Motor neuron (in vitro differentiated cells): ENCODE results near the gene RHOU. TPM values are rescaled to one million over a fixed set of nuclear protein-coding genes. Genes with fewer than 3 reads are reported as not detected.

ENCODE experiments used
- ATAC-seq, 8 experiments: fragments of 200-7000 bp; cut with Tn5 transposase; replicated peaks in 6 of 8; 2 replicates each; pipeline ENCODE4 v1.8.0; 2021; ENCODE audit warnings: mild to moderate bottlenecking in 8 of 8, moderate library complexity in 8 of 8
- H3K27ac ChIP-seq, 2 donors: fragments of 250-450 bp; sonication (Bioruptor Pico); 2 replicates each; pipeline ENCODE4 v1.9.0; 2021; ENCODE audit warnings: antibody characterized with exemption in 2 of 2, mild to moderate bottlenecking in 2 of 2, moderate library complexity in 1 of 2
- H3K4me1 ChIP-seq, 2 donors: fragments of 250-450 bp; sonication (Bioruptor Pico); replicated peaks in 1 of 2; 2 replicates each; pipeline ENCODE4 v1.6.1; 2021; ENCODE audit warnings: antibody characterized with exemption in 2 of 2, mild to moderate bottlenecking in 2 of 2, moderate library complexity in 1 of 2
- H3K4me3 ChIP-seq, 5 donors: fragments of 250-450 bp; sonication (Bioruptor Pico); 2 replicates each; pipeline ENCODE4 v1.9.0; 2021; ENCODE audit warnings: antibody characterized with exemption in 5 of 5, mild to moderate bottlenecking in 5 of 5, moderate library complexity in 4 of 5
- WGBS, 10 experiments: fragments of 450-650 bp; shearing (Covaris generic); methylation state at CpG; one replicate each; pipeline ENCODE4 v1.0.0; 2022; 5-methylcytosine and 5-hydroxymethylcytosine counted together
- in situ Hi-C, 9 experiments: fragments of 400-800 bp; cut with MboI; loops; one replicate each; pipeline ENCODE4 v1.15.0; 2021; ENCODE audit warnings: low sequenced_read_pairs in 9 of 9, low pct_unique_long_range_greater_than_20kb in 2 of 9; ENCODE audit not compliant: unreplicated experiment in 9 of 9
- total RNA-seq, 8 experiments: library from RNA; unstranded; fragments of 300-600 nt; gene quantifications; 2 replicates each; pipeline versions ENCODE4 v1.2.3 to v1.2.4, GENCODE V29; 2022

The RHOU gene
- total RNA-seq, 8 experiments from 2014 or later: 3.3 to 51.6 (median 21.2) TPM

DNA sequence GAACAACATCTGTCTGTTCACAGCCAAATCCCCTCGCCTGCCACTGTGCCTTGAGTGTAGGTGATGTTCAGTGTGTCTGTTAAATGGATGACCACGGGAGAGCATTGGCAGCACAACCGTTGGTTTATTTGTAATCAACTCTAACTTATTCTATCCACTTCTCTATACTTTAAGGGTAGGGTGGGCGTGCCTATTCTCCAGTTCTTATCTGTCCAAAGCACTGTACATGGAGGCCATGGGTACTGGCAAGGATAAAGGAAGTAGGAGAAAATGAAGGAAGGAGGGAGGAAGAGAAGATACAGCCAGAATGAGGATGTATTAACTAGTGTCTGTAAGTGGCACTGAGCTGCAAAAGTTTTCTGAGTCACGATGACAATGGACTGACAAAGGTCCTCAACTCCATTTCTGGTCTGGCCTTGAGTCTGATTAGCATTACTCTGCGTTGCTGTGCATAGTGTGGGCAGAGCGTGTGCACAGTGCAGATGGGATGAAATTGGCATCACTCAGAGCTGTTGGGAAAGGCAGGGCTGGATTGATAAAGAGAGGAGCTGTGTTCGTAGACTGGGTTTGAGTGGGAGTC lies 7.1 kb downstream of the RHOU start:
- 67 to 100% (median 90%) methylated on average over 2 to 8 of the region's 8 CpGs; no CpG with 5 or more reads in 1 of the 10 experiments for WGBS, 10 experiments
- Histone ChIP-seq H3K4me3 (no peak overlapping the region), H3K4me1 (peaks cover 11 to 12% of the 10 kb centered on the region in 2 donors), H3K27ac (no peak overlapping the region)
- in situ Hi-C loops: loop anchor here in 2 of 9 experiments (25.0 kb wide), 1 partner anchor 495 kb away; no protein-coding TSS in a partner anchor
- no peak for ATAC-seq

- Histone ChIP-seq H3K27ac (no peak overlapping the region), H3K4me1 (peaks cover 3 to 4% of the 10 kb centered on the region in 2 donors), H3K4me3 (no peak overlapping the region)
- in situ Hi-C loops: loop anchor here in 2 of 9 experiments (25.0 kb wide), 1 partner anchor 494 kb away; no protein-coding TSS in a partner anchor
- no peak for ATAC-seq
- WGBS, 10 experiments: 75 to 100% (median 96%) methylated on average over 2 to 13 of the region's 13 CpGs; no CpG with 5 or more reads in 2 of the 10 experiments
These were observed 8.1 kb downstream of the RHOU start for GRCh38 chr1:228743405-228743804.

DNA sequence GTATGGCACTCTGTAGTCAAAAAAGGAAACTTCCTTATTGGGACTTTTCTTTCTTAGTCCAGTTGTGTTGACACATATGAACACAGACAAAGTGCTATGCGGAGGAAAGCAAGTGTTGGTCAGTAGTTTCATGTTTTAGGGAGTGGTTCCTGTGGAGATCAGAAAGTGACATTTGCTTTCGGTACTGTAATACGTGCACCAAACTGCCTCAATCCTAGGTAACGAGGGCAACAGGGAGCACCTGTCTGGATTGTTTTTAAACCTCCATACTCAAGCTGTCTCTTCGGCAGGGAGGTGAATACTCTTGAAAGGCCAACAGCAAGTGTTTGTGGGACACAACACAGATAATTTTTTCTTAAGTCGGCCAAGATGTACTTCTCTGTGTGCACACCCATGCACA lies 9.1 kb downstream of the RHOU start:
- Histone ChIP-seq H3K27ac (no peak overlapping the region), H3K4me3 (no peak overlapping the region), H3K4me1 (peaks cover 3 to 4% of the 10 kb centered on the region in 2 donors)
- WGBS, 10 experiments: 65 to 100% (median 90%) methylated on average over 1 to 6 of the region's 6 CpGs; no CpG with 5 or more reads in 1 of the 10 experiments
- ATAC-seq: no peak
- in situ Hi-C loops: loop anchor here in 2 of 9 experiments (25.0 kb wide), 1 partner anchor 493 kb away; no protein-coding TSS in a partner anchor

DNA sequence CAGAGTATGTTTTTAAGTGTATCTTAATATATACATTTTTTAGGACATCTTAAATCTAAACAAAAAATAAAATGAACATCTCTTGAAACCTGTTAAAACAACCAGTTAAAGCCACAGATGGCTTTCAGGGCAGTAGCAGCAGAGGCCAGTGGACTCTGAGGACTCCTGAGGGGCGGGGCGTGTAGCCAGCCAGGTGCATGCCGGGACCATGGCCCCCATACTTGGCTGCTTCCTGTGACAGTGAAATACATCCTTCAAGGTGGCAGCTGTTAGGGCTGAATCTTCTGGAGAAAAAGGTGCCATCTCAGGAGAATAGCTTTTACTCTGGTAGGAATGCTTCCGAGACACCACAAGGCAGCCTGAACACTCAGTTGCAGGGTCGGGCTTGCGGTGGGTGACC lies 9.6 kb downstream of the RHOU start:
- ATAC-seq: no peak
- in situ Hi-C loops: loop anchor here in 2 of 9 experiments (25.0 kb wide), 1 partner anchor 492 kb away; no protein-coding TSS in a partner anchor
- Histone ChIP-seq H3K4me1 (peaks cover 0 to 4% of the 10 kb centered on the region in 2 donors), H3K4me3 (no peak overlapping the region), H3K27ac (no peak overlapping the region)
- 89 to 100% (median 97%) methylated on average over 2 to 6 of the region's 6 CpGs; no CpG with 5 or more reads in 2 of the 10 experiments for WGBS, 10 experiments

GRCh38 chr1:228745497-228745896 lies 10.2 kb downstream of the RHOU start:
- ATAC-seq: no peak

GRCh38 chr1:228747301-228747935 lies 12.1 kb downstream of the RHOU start:
- ATAC-seq: no peak
- H3K27ac ChIP-seq: no peak overlapping the region
- H3K4me1 ChIP-seq: no peaks in the 10 kb centered on the region
- H3K4me3 ChIP-seq: no peak overlapping the region
- WGBS, 10 experiments: 0 to 100% (median 96%) methylated on average over 1 to 3 of the region's 3 CpGs; no CpG with 5 or more reads in 4 of the 10 experiments
- in situ Hi-C loops: loop anchor here in 2 of 9 experiments (25.0 kb wide), 1 partner anchor 490 kb away; no protein-coding TSS in a partner anchor

More at GRCh38 chr1:228745497-228745896, 10.2 kb downstream of the RHOU start:
- Histone ChIP-seq H3K27ac (no peak overlapping the region), H3K4me3 (no peak overlapping the region), H3K4me1 (peaks cover 0 to 2% of the 10 kb centered on the region in 2 donors)
- in situ Hi-C loops: loop anchor here in 2 of 9 experiments (25.0 kb wide), 1 partner anchor 492 kb away; no protein-coding TSS in a partner anchor
- WGBS, 10 experiments: 79 to 100% (median 94%) methylated on average over 1 to 4 of the region's 4 CpGs; no CpG with 5 or more reads in 1 of the 10 experiments

GRCh38 chr1:228748029-228748428 lies 12.8 kb downstream of the RHOU start:
- in situ Hi-C loops: loop anchor here in 2 of 9 experiments (25.0 kb wide), 1 partner anchor 489 kb away; no protein-coding TSS in a partner anchor
- WGBS, 10 experiments: 96 to 100% (median 100%) methylated on average over 1 to 2 of the region's 2 CpGs; no CpG with 5 or more reads in 5 of the 10 experiments
- H3K27ac ChIP-seq: no peak overlapping the region
- no peak overlapping the region for H3K4me3 ChIP-seq
- H3K4me1 ChIP-seq: no peaks in the 10 kb centered on the region
- ATAC-seq: no peak

DNA sequence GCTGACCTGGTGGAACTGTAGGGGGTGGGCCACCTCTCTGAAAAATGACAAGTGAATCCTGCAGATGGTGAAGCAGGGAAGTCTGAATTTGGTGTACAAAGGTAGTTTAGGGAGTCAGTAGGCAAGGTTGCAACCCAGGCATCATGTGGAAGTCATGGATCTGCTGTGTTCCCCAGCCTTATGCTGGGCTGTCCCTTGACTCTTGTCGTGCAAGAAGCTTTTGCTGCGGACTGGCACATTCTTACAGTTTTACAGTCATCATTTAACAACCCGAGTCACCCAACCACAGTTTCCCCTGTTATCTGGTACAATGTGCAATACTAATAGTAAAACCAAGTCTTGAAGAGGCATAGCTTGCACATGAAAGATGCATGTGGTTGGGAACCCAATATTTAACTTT lies 13.2 kb downstream of the RHOU start:
- H3K4me3 ChIP-seq: no peak overlapping the region
- H3K27ac ChIP-seq: no peak overlapping the region
- no peak for ATAC-seq
- WGBS, 10 experiments: 0 to 100% (median 57%) methylated on average over 1 to 3 of the region's 3 CpGs; no CpG with 5 or more reads in 1 of the 10 experiments
- no peaks in the 10 kb centered on the region for H3K4me1 ChIP-seq
- in situ Hi-C loops: loop anchor here in 2 of 9 experiments (25.0 kb wide), 1 partner anchor 489 kb away; no protein-coding TSS in a partner anchor

- 50 to 100% (median 83%) methylated on average over 1 to 2 of the region's 2 CpGs; no CpG with 5 or more reads in 1 of the 10 experiments for WGBS, 10 experiments
- Histone ChIP-seq H3K4me1 (peaks cover 6 to 12% of the 10 kb centered on the region in 2 donors), H3K4me3 (no peak overlapping the region), H3K27ac (no peak overlapping the region)
- no peak for ATAC-seq
- in situ Hi-C loops: loop anchor here in 2 of 9 experiments (25.0 kb wide), 1 partner anchor 488 kb away; no protein-coding TSS in a partner anchor
These were observed 14.5 kb downstream of the RHOU start for GRCh38 chr1:228749765-228750164.

GRCh38 chr1:228750915-228751314 lies 15.6 kb downstream of the RHOU start:
- in situ Hi-C loops: no loop called here
- no peak overlapping the region for H3K4me3 ChIP-seq
- no peak for ATAC-seq
- H3K27ac ChIP-seq: no peak overlapping the region
- H3K4me1 ChIP-seq: peaks cover 9 to 15% of the 10 kb centered on the region in 2 donors
- 70 to 100% (median 81%) methylated on average over 2 to 9 of the region's 10 CpGs; no CpG with 5 or more reads in 2 of the 10 experiments for WGBS, 10 experiments

DNA sequence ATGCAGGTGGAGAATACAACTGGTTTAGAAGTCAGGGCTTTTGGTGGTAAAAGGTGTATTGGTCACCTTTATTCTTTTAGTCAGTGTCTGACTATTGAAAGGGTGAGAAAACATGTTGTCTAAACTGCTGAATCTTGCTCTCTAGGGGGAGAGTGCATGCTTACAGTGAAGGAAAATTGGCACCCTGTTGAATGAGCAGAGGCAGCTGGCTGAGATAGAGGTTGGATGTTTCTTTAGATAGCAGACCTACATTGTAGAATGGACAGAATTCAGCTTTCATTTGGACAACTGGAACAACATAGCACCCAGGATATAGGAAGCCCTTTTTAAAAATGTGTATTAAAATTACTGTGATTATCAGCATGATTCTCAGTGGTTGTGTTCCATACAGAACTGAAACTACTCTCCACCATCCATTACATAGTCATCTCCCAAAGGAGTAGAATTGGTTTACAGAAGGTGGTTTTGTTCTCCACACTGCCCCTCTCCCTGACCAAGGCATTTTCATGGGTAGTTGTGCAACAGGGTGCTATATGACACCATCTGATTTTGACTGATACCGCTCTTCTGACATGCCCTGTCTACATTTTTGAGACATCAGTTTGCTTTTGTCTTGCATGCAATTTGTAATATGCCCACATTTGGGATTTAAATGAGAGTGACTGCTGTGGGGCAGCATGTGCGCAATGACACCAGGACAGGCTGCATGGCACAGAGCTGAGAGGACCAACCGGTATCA lies 16.2 kb downstream of the RHOU start:
- in situ Hi-C loops: no loop called here
- 61 to 100% (median 78%) methylated on average over 1 to 3 of the region's 3 CpGs; no CpG with 5 or more reads in 3 of the 10 experiments for WGBS, 10 experiments

DNA sequence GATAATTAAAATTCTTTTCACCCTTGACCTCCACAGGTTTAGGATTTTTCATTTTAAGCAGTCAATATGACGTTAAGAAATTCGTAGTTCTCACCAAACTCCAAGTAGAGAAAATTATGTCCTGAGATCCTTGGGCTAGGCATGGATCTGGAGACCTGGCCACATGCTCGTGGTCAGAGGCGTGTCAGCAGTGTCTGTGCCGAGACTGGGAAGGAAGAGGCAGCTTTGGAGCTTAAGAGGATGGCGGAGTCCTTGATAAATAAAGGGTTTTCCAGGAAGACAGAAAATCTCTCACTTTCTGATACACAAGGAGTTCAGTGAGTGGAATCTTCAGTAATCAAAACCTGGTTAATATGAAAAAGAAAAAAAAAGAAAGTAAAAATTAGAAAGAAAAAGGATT lies 17.0 kb downstream of the RHOU start:
- WGBS, 10 experiments: 55 to 100% (median 92%) methylated on average over 1 to 6 of the region's 6 CpGs; no CpG with 5 or more reads in 1 of the 10 experiments
- H3K4me1 ChIP-seq: peaks cover 9 to 20% of the 10 kb centered on the region in 2 donors
- no peak overlapping the region for H3K4me3 ChIP-seq
- in situ Hi-C loops: no loop called here
- no peak for ATAC-seq
- no peak overlapping the region for H3K27ac ChIP-seq

More for the DNA sequence above, 16.2 kb downstream of the RHOU start:
- Histone ChIP-seq H3K27ac (no peak overlapping the region), H3K4me1 (peaks cover 9 to 19% of the 10 kb centered on the region in 2 donors), H3K4me3 (no peak overlapping the region)
- ATAC-seq: no peak
